Measurements from ENCODE around the gene DIPK1B. TPM values are rescaled to one million over a fixed set of nuclear protein-coding genes. Genes with fewer than 3 reads are reported as not detected.

The DIPK1B gene
- total RNA-seq, 1 donor from 2014 or later, result 11.0 TPM

DNA sequence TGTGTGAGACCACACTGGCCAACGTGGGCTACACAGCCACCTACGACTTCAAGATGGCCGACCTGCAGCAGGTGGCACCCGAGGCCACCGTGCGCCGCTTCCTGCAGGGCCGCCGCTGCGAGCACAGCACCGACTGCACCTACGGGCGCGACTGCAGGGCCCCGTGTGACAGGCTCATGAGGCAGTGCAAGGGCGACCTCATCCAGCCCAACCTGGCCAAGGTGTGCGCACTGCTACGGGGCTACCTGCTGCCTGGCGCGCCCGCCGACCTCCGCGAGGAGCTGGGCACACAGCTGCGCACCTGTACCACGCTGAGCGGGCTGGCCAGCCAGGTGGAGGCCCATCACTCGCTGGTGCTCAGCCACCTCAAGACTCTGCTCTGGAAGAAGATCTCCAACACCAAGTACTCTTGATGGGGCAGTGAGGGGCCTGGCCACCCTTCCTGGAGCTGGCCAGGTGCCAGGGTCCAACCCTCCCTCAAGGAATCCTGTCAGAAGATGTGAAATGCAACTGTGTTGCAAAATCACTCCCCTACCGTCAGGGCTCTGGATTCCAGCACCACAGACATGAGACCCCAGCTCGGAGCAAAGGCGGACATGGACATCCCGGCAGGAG lies 11.1 kb downstream of the DIPK1B start:
- Histone ChIP-seq H3K4me1 (ENCODE audit: control insufficient read depth in 3 of 3, insufficient read depth in 3 of 3, low read length in 3 of 3) (peaks cover 33 to 58% (median 49%) of the 10 kb centered on the region in 3 donors), H3K27ac (ENCODE audit: low read depth, low read length) (no peak overlapping the region)

DNA sequence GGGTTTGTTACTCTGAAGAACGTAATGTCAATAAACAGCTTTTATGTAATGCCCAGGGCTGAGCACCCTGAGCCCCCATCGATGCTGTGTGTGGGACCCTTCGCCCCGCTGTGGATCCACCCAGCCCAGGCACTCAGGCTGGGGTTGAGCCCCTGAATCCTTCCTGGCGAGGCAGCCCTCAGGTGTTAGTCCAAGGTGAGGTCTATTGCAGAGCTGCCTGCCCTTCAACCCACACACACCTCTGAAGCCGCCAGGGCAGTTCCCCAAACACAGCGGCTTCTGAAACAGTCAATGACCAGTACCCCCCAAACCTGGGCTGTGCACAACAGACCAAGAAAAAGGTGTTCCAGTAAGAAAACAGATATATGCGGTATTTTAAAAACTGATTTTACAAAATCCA lies 11.6 kb downstream of the DIPK1B start:
- peaks cover 38 to 63% (median 54%) of the 10 kb centered on the region in 3 donors for H3K4me1 ChIP-seq (ENCODE audit: control insufficient read depth in 3 of 3, insufficient read depth in 3 of 3, low read length in 3 of 3)
- H3K27me3 ChIP-seq (ENCODE audit: control insufficient read depth in 3 of 3, insufficient read depth in 3 of 3, low read length in 3 of 3), result peaks cover 0 to 3% (median 0%) of the 10 kb centered on the region in 3 donors
- no peak overlapping the region for H3K27ac ChIP-seq (ENCODE audit: low read depth, low read length)
- no peaks in the 10 kb centered on the region for H3K9me3 ChIP-seq (ENCODE audit: control insufficient read depth in 3 of 3, low read length in 3 of 3)
- H3K36me3 ChIP-seq (ENCODE audit: control insufficient read depth in 3 of 3, insufficient read depth in 3 of 3, low read length in 3 of 3), result peaks cover 39 to 47% (median 42%) of the 10 kb centered on the region in 3 donors
- H3K4me3 ChIP-seq (ENCODE audit: low read length in 3 of 3), result no peak overlapping the region
- H3K9ac ChIP-seq (ENCODE audit: low read depth in 1 of 3, low read length in 3 of 3), result no peak overlapping the region

More for the DNA sequence above, 11.1 kb downstream of the DIPK1B start:
- H3K9ac ChIP-seq (ENCODE audit: low read depth in 1 of 3, low read length in 3 of 3), result peak overlapping the region in 1 of 3 donors; percentile 16
- H3K36me3 ChIP-seq (ENCODE audit: control insufficient read depth in 3 of 3, insufficient read depth in 3 of 3, low read length in 3 of 3), result peaks cover 39 to 47% (median 42%) of the 10 kb centered on the region in 3 donors
- no peak overlapping the region for H3K4me3 ChIP-seq (ENCODE audit: low read length in 3 of 3)
- peaks cover 0 to 3% (median 0%) of the 10 kb centered on the region in 3 donors for H3K27me3 ChIP-seq (ENCODE audit: control insufficient read depth in 3 of 3, insufficient read depth in 3 of 3, low read length in 3 of 3)
- no peaks in the 10 kb centered on the region for H3K9me3 ChIP-seq (ENCODE audit: control insufficient read depth in 3 of 3, low read length in 3 of 3)

DNA sequence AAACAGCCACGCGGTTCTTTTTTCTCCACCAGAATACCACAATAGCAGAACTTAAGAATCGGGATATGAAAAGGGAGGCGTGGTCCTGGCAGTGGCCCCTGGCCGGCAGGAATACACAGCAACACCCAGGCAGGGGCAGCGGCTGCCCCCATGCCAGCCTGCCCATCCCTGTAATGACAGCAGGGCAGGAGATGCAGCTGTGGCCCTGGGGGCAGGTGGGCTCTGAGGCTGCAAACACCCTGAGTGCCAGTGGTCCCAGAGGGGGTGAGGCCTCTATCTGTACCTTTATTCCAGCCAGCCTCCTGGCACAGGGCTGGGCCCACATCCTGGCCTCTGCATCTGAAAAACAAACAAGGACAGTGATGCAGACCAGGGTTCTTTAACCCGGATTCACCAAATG lies 12.4 kb downstream of the DIPK1B start:
- H3K4me1 ChIP-seq (ENCODE audit: control insufficient read depth in 3 of 3, insufficient read depth in 3 of 3, low read length in 3 of 3), result peaks cover 42 to 63% (median 56%) of the 10 kb centered on the region in 3 donors
- H3K36me3 ChIP-seq (ENCODE audit: control insufficient read depth in 3 of 3, insufficient read depth in 3 of 3, low read length in 3 of 3), result peaks cover 39 to 47% (median 42%) of the 10 kb centered on the region in 3 donors
- H3K27ac ChIP-seq (ENCODE audit: low read depth, low read length), result no peak overlapping the region
- H3K4me3 ChIP-seq (ENCODE audit: low read length in 3 of 3), result no peak overlapping the region
- no peaks in the 10 kb centered on the region for H3K27me3 ChIP-seq (ENCODE audit: control insufficient read depth in 3 of 3, insufficient read depth in 3 of 3, low read length in 3 of 3)
- H3K9ac ChIP-seq (ENCODE audit: low read depth in 1 of 3, low read length in 3 of 3), result no peak overlapping the region
- no peaks in the 10 kb centered on the region for H3K9me3 ChIP-seq (ENCODE audit: control insufficient read depth in 3 of 3, low read length in 3 of 3)

DNA sequence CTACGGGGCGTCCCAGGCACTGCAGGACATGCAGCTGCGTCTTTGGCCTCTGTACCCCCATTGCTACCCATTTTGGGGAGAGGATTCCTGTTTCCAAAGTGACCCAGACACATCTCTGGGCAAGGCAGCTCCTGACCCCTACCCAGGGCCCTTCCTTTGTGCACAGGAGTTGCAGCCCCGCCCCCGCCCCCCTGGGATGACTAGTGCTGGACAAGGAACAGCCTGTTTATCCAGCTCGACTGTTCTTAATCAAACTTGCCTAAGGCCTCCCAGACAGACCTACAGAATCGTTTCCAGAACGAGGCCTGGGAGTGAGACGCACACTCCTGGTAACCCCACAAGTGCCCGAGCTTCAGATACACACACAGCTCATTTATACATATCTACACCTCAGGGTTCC lies 13.2 kb downstream of the DIPK1B start:
- Histone ChIP-seq H3K4me3 (ENCODE audit: low read length in 3 of 3) (peak overlapping the region in 2 of 3 donors; percentile 98), H3K4me1 (ENCODE audit: control insufficient read depth in 3 of 3, insufficient read depth in 3 of 3, low read length in 3 of 3) (peaks cover 37 to 63% (median 50%) of the 10 kb centered on the region in 3 donors), H3K27ac (ENCODE audit: low read depth, low read length) (no peak overlapping the region), H3K36me3 (ENCODE audit: control insufficient read depth in 3 of 3, insufficient read depth in 3 of 3, low read length in 3 of 3) (peaks cover 39 to 47% (median 42%) of the 10 kb centered on the region in 3 donors), H3K9ac (ENCODE audit: low read depth in 1 of 3, low read length in 3 of 3) (peak overlapping the region in 1 of 3 donors; percentile 40), H3K9me3 (ENCODE audit: control insufficient read depth in 3 of 3, low read length in 3 of 3) (no peaks in the 10 kb centered on the region), H3K27me3 (ENCODE audit: control insufficient read depth in 3 of 3, insufficient read depth in 3 of 3, low read length in 3 of 3) (no peaks in the 10 kb centered on the region)

DNA sequence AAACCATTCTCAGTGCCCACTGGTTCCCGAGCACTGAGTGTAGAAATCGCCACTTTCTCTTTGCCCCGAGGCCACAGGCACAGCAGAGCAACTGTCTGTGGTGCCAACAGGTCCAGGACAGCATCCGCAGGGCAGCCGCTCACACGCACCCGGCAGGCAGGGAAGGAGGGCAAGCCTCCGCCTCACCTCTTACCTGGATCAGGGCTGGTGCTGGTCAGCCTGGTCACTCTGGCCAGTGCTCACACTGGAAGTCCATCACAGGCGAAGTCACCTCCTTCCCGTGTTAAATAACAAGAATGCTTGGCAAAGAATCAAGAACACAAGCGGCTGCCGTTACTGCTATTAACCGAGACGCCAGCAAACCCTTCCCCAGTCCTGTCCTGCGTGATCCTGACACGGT lies 13.7 kb downstream of the DIPK1B start:
- peak overlapping the region; percentile 83 to 98 (median 98) for H3K4me3 ChIP-seq (ENCODE audit: low read length in 3 of 3)
- peaks cover 39 to 44% (median 42%) of the 10 kb centered on the region in 3 donors for H3K36me3 ChIP-seq (ENCODE audit: control insufficient read depth in 3 of 3, insufficient read depth in 3 of 3, low read length in 3 of 3)
- H3K9ac ChIP-seq (ENCODE audit: low read depth in 1 of 3, low read length in 3 of 3), result peak overlapping the region in 2 of 3 donors; percentile 94 to 95
- peaks cover 34 to 58% (median 45%) of the 10 kb centered on the region in 3 donors for H3K4me1 ChIP-seq (ENCODE audit: control insufficient read depth in 3 of 3, insufficient read depth in 3 of 3, low read length in 3 of 3)
- no peaks in the 10 kb centered on the region for H3K27me3 ChIP-seq (ENCODE audit: control insufficient read depth in 3 of 3, insufficient read depth in 3 of 3, low read length in 3 of 3)
- H3K9me3 ChIP-seq (ENCODE audit: control insufficient read depth in 3 of 3, low read length in 3 of 3), result no peaks in the 10 kb centered on the region
- peak overlapping the region; percentile 5 for H3K27ac ChIP-seq (ENCODE audit: low read depth, low read length)

DNA sequence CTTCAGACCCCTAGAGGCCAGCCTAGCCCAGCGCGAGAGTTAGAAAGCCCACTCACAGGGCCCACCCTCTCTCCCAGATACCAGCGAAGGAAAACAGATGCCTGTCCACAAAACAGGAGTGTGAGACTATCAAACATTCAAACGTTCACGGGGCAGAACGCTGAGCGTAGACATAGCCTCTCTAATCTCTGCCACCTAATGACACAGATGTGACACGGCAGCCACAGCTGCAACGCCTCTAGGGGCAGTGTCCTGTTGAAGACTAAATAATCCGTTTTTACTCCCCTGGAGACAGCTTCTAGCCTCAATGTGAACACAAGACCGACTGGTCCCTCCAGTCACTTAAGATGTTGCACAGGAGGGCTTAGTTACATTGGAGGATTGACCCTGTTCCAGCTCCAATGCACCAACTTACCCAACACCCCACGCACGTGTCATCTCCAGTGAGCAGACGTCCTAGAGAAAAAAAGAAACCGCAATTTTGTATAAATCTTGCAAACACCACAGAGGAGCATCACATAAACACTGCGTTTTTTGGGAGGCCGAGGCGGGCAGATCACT lies 14.3 kb downstream of the DIPK1B start:
- peaks cover 39 to 44% (median 42%) of the 10 kb centered on the region in 3 donors for H3K36me3 ChIP-seq (ENCODE audit: control insufficient read depth in 3 of 3, insufficient read depth in 3 of 3, low read length in 3 of 3)
- no peaks in the 10 kb centered on the region for H3K9me3 ChIP-seq (ENCODE audit: control insufficient read depth in 3 of 3, low read length in 3 of 3)
- H3K4me3 ChIP-seq (ENCODE audit: low read length in 3 of 3), result peak overlapping the region; percentile 83 to 98 (median 98)
- H3K9ac ChIP-seq (ENCODE audit: low read depth in 1 of 3, low read length in 3 of 3), result peak overlapping the region; percentile 61 to 95 (median 94)
- no peaks in the 10 kb centered on the region for H3K27me3 ChIP-seq (ENCODE audit: control insufficient read depth in 3 of 3, insufficient read depth in 3 of 3, low read length in 3 of 3)
- peak overlapping the region; percentile 5 for H3K27ac ChIP-seq (ENCODE audit: low read depth, low read length)
- peaks cover 34 to 54% (median 40%) of the 10 kb centered on the region in 3 donors for H3K4me1 ChIP-seq (ENCODE audit: control insufficient read depth in 3 of 3, insufficient read depth in 3 of 3, low read length in 3 of 3)

DNA sequence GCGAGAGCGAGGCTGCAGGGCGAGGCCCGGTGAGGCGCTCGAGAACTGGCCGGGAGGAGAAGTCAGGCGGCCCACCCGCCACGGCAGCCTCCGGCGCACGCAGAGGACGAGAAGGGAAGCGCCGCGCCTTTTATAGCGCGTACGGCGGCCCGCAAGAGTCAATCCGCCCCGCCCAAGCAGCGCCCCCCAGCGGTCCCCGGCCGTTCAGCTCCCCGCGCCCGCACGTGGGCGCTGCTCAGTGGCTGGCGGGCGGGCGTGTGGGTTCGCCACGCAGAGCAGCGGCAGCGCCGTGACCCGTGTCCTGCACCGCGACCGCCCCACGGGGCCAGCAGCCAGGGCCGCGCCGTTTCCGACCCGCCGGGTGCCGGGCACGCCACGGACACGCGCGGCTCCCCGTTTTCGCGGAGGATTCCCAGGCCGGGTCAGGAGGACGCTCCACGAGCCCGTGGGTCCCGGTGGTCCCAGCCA lies 15.7 kb downstream of the DIPK1B start:
- Histone ChIP-seq H3K27ac (ENCODE audit: low read depth, low read length) (peak overlapping the region; percentile 64), H3K27me3 (ENCODE audit: control insufficient read depth in 3 of 3, insufficient read depth in 3 of 3, low read length in 3 of 3) (no peaks in the 10 kb centered on the region), H3K4me1 (ENCODE audit: control insufficient read depth in 3 of 3, insufficient read depth in 3 of 3, low read length in 3 of 3) (peaks cover 34 to 43% (median 34%) of the 10 kb centered on the region in 3 donors), H3K9me3 (ENCODE audit: control insufficient read depth in 3 of 3, low read length in 3 of 3) (no peaks in the 10 kb centered on the region), H3K36me3 (ENCODE audit: control insufficient read depth in 3 of 3, insufficient read depth in 3 of 3, low read length in 3 of 3) (peaks cover 33 to 35% (median 35%) of the 10 kb centered on the region in 3 donors), H3K9ac (ENCODE audit: low read depth in 1 of 3, low read length in 3 of 3) (peak overlapping the region; percentile 86 to 95 (median 94)), H3K4me3 (ENCODE audit: low read length in 3 of 3) (peak overlapping the region; percentile 83 to 98 (median 98))

DNA sequence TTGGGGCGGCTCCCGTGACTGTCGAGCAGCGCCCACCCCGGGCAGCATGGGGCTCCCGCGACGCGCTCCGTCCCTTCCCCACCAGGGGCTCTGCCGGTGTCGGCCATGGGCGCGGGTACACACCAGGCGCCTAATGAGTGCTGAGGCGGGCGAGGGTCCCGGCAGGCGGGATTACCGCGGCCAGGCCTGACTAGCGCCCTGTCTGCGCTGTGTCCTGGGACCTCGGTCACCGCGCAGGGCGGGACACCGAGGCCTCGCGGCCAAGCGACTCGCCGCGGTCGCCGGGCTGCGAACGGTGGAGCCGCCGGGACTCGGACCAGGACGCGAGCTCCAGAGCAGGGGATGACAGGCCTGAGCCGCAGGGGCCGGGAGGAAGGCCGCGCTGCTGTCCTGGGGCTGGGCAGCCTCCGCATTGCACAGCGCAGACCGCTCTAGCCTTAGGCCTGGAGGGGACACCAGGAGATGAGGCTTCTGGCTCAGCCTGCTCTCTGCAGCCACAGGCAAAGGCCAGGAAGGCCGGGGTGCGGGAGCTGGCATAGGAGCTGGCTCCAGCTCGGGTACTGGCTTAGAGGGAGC lies 16.3 kb downstream of the DIPK1B start:
- no peaks in the 10 kb centered on the region for H3K27me3 ChIP-seq (ENCODE audit: control insufficient read depth in 3 of 3, insufficient read depth in 3 of 3, low read length in 3 of 3)
- H3K4me3 ChIP-seq (ENCODE audit: low read length in 3 of 3), result peak overlapping the region; percentile 67 to 98 (median 98)
- peaks cover 34 to 40% (median 34%) of the 10 kb centered on the region in 3 donors for H3K4me1 ChIP-seq (ENCODE audit: control insufficient read depth in 3 of 3, insufficient read depth in 3 of 3, low read length in 3 of 3)
- H3K36me3 ChIP-seq (ENCODE audit: control insufficient read depth in 3 of 3, insufficient read depth in 3 of 3, low read length in 3 of 3), result peaks cover 29 to 30% (median 30%) of the 10 kb centered on the region in 3 donors
- H3K9ac ChIP-seq (ENCODE audit: low read depth in 1 of 3, low read length in 3 of 3), result peak overlapping the region; percentile 80 to 95 (median 81)
- H3K27ac ChIP-seq (ENCODE audit: low read depth, low read length), result no peak overlapping the region
- H3K9me3 ChIP-seq (ENCODE audit: control insufficient read depth in 3 of 3, low read length in 3 of 3), result no peaks in the 10 kb centered on the region

DNA sequence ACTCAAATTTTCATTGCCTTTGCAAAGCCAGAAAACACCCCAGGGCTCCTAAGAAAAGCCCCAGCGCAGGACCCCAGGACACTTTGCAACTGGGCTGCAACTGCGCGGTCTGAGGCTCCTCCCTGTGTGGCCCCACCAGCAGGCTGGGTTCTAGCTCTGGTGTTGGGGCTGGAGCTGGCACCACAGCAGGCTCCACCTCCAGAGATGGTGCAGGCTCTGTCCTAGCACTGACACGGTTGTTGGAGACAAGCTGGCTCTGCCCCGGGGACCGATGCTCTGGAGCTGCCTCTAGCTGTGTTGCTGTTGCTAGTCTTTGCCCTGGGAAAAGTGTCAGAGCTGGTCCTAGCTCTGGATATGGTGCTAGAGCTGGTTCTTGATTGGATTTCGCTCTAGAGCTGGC lies 16.8 kb downstream of the DIPK1B start:
- H3K9ac ChIP-seq (ENCODE audit: low read depth in 1 of 3, low read length in 3 of 3), result peak overlapping the region; percentile 80 to 95 (median 81)

More for the DNA sequence above, 16.8 kb downstream of the DIPK1B start:
- peaks cover 24 to 25% (median 25%) of the 10 kb centered on the region in 3 donors for H3K36me3 ChIP-seq (ENCODE audit: control insufficient read depth in 3 of 3, insufficient read depth in 3 of 3, low read length in 3 of 3)
- no peak overlapping the region for H3K27ac ChIP-seq (ENCODE audit: low read depth, low read length)
- peaks cover 34 to 40% (median 34%) of the 10 kb centered on the region in 3 donors for H3K4me1 ChIP-seq (ENCODE audit: control insufficient read depth in 3 of 3, insufficient read depth in 3 of 3, low read length in 3 of 3)
- no peaks in the 10 kb centered on the region for H3K9me3 ChIP-seq (ENCODE audit: control insufficient read depth in 3 of 3, low read length in 3 of 3)
- H3K4me3 ChIP-seq (ENCODE audit: low read length in 3 of 3), result peak overlapping the region; percentile 67 to 98 (median 98)
- H3K27me3 ChIP-seq (ENCODE audit: control insufficient read depth in 3 of 3, insufficient read depth in 3 of 3, low read length in 3 of 3), result no peaks in the 10 kb centered on the region
